GM12878 (cell line): ENCODE measurements around the gene WNT3A. TPM values are rescaled to one million over a fixed set of nuclear protein-coding genes. Genes with fewer than 3 reads are reported as not detected.

Experiments used
- BCL11A ChIP-seq: IDR thresholded peaks from 2 replicates; pipeline ENCODE4 v1.6.1; 2011; ENCODE audit warnings: low read depth, low read length
- CHD2 ChIP-seq: IDR thresholded peaks from 2 replicates; pipeline ENCODE4 v1.6.1; 2011; ENCODE audit warnings: low read depth, low read length, improper control_type of control experiment, borderline replicate concordance
- EGR1 ChIP-seq, 2 experiments: IDR thresholded peaks; 1 replicate in 1 of 2; 2 replicates in 1 of 2; pipeline ENCODE4 v1.6.1; 2011 to 2012; ENCODE audit warnings: low read depth in 2 of 2, low read length in 2 of 2, borderline replicate concordance in 1 of 2, mild to moderate bottlenecking in 1 of 2, moderate library complexity in 1 of 2
- GABPA ChIP-seq: IDR thresholded peaks from 2 replicates; pipeline ENCODE4 v1.6.1; 2014; ENCODE audit warnings: antibody characterized with exemption, low read depth, mild to moderate bottlenecking, inconsistent platforms
- HDGF ChIP-seq: fragments of 450-650 bp; IDR thresholded peaks from 2 replicates; pipeline ENCODE4 v1.6.1; 2016; ENCODE audit warnings: antibody characterized with exemption
- MTA2 ChIP-seq: fragments of 450-650 bp; IDR thresholded peaks from 2 replicates; pipeline ENCODE4 v1.6.1; 2016; ENCODE audit warnings: low read depth, mild to moderate bottlenecking, moderate library complexity
- MYB ChIP-seq: fragments of 150-350 bp; IDR thresholded peaks from 2 replicates; pipeline ENCODE4 v1.6.1; 2014; ENCODE audit warnings: mild to moderate bottlenecking, low read depth, low read length, borderline replicate concordance
- POLR2A ChIP-seq: IDR thresholded peaks from 2 replicates; pipeline ENCODE4 v1.6.1; 2011; ENCODE audit warnings: low read depth, mild to moderate bottlenecking, low read length
- POU2F2 ChIP-seq: IDR thresholded peaks from 3 replicates; pipeline ENCODE4 v1.6.1; 2011; ENCODE audit warnings: low read depth, mild to moderate bottlenecking, low read length, borderline replicate concordance
- RUNX3 ChIP-seq: IDR thresholded peaks from 2 replicates; pipeline ENCODE4 v1.6.1; 2012; ENCODE audit warnings: low read length, inconsistent platforms
- SMAD5 ChIP-seq: IDR thresholded peaks from 2 replicates; pipeline ENCODE4 v1.6.1; 2016; ENCODE audit warnings: antibody characterized with exemption, low read depth
- SREBF1 ChIP-seq: IDR thresholded peaks from 2 replicates; pipeline ENCODE4 v1.6.1; 2012; ENCODE audit warnings: mild to moderate bottlenecking, low read length
- YY1 ChIP-seq: IDR thresholded peaks from 2 replicates; pipeline ENCODE4 v1.6.1; 2011; ENCODE audit warnings: low read depth, mild to moderate bottlenecking, low read length
- ZNF274 ChIP-seq: IDR thresholded peaks from one replicate; pipeline ENCODE4 v1.8.0; 2011; ENCODE audit not compliant: insufficient read length, insufficient read depth
- ZNF384 ChIP-seq: IDR thresholded peaks from 2 replicates; pipeline ENCODE4 v1.6.1; 2012; ENCODE audit warnings: low read depth, mild to moderate bottlenecking, low read length, improper control_type of control experiment, borderline replicate concordance
- ZZZ3 ChIP-seq: IDR thresholded peaks from 2 replicates; pipeline ENCODE4 v1.6.1; 2011; ENCODE audit warnings: low read depth; ENCODE audit not compliant: control insufficient read depth, insufficient read length
- polyA plus RNA-seq, 11 experiments: library from polyadenylated mRNA; depleted of rRNA in 4 of 11; unstranded in 6 of 11; stranded (reverse) in 5 of 11; fragments of >200 nt; fragmentation: Nextera tagmentation in 4 of 11; fragmentation: Illumina TruSeq in 1 of 11; extraction: Ambion mirVana in 4 of 11; extraction: Trizol in 1 of 11; gene quantifications; 1 replicate in 1 of 11; 2 replicates in 10 of 11; pipeline versions ENCODE4 v1.2.1 to v1.2.3, GENCODE V29; 2011 to 2016; ENCODE audit warnings: inconsistent platforms in 2 of 11, missing spikeins in 2 of 11, low read depth in 1 of 11
- total RNA-seq, 4 experiments: library from RNA; depleted of rRNA in 3 of 4; stranded (reverse); fragments of >200 nt in 3 of 4; fragmentation: Illumina TruSeq in 1 of 4; extraction: Trizol in 1 of 4; gene quantifications; 2 replicates each; pipeline versions ENCODE4 v1.2.1 to v1.2.3, GENCODE V29; 2013 to 2021
- TF ChIP-seq, protein P1 (sequence below): IDR thresholded peaks from 2 replicates; pipeline ENCODE4 v1.6.1; 2012; ENCODE audit warnings: mild to moderate bottlenecking, low read depth, low read length
- TF ChIP-seq, protein P2 (sequence below): IDR thresholded peaks from 2 replicates; pipeline ENCODE4 v1.6.1; 2012; ENCODE audit warnings: low read depth, low read length, improper control_type of control experiment
- TF ChIP-seq, protein P3 (sequence below): fragments of 450-650 bp; IDR thresholded peaks from 2 replicates; pipeline ENCODE4 v1.6.1; 2017; ENCODE audit warnings: mild to moderate bottlenecking, moderate library complexity
- TF ChIP-seq, protein P4 (sequence below): fragments of 450-650 bp; IDR thresholded peaks from 2 replicates; pipeline ENCODE4 v1.6.1; 2017; ENCODE audit warnings: low read depth, mild to moderate bottlenecking, moderate library complexity

WNT3A gene
- total and polyA plus RNA-seq, 10 of the 15 experiments (the other 5 are each of a cell fraction or from before 2014, with no cell fraction given), result 0.16 TPM; not detected in 9

DNA sequence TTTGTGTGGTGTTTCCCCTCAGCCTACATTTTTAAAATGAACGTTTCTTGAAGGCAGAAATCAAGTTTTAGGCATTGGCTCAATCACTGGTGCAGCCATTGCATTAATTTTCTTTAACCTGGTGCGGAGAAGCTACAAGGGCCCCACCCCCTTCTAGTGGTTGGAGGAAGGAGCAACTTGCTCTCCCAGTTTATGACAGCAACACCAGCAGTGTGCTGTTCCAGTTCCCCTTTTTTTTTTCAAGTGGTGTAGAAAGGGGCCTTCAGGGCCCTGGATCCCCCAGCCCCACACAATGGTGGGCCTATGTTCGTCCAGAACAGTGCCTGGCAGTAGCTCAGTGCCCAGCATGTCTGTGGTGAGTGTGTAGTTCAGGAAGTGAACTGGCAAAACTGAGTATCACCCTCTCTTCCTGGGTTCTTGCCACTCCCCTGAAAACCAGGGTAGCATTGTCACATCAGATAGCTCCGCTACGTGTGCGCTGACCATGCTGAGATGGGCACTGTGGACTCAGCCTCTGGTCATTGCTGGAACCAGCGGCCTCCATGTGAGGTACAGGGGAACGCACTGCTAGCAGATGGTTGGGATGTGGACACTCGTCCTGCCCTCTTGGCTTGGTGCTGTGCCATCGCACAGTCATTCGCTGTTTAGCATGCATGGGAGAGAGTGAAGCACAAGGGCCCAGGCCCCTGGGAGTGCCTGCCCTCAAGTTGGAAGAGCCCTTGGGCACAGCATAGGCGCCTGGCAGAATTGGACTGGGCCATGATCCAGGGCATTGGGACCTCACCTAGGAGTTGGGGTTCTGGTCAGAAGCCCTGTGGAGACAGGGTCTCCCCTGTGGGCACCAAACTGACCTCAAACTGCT, 83.0 kb downstream of the WNT3A start (continued):
- TF ChIP-seq, protein P1, sequence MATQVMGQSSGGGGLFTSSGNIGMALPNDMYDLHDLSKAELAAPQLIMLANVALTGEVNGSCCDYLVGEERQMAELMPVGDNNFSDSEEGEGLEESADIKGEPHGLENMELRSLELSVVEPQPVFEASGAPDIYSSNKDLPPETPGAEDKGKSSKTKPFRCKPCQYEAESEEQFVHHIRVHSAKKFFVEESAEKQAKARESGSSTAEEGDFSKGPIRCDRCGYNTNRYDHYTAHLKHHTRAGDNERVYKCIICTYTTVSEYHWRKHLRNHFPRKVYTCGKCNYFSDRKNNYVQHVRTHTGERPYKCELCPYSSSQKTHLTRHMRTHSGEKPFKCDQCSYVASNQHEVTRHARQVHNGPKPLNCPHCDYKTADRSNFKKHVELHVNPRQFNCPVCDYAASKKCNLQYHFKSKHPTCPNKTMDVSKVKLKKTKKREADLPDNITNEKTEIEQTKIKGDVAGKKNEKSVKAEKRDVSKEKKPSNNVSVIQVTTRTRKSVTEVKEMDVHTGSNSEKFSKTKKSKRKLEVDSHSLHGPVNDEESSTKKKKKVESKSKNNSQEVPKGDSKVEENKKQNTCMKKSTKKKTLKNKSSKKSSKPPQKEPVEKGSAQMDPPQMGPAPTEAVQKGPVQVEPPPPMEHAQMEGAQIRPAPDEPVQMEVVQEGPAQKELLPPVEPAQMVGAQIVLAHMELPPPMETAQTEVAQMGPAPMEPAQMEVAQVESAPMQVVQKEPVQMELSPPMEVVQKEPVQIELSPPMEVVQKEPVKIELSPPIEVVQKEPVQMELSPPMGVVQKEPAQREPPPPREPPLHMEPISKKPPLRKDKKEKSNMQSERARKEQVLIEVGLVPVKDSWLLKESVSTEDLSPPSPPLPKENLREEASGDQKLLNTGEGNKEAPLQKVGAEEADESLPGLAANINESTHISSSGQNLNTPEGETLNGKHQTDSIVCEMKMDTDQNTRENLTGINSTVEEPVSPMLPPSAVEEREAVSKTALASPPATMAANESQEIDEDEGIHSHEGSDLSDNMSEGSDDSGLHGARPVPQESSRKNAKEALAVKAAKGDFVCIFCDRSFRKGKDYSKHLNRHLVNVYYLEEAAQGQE, result no peak
- TF ChIP-seq ZNF384 (peak; percentile 66; the same call in 1 of the 2 replicates), EGR1 (IDR thresholded peaks at IDR 0.05; ENCODE audit: borderline replicate concordance in 1 of 2, low read depth in 2 of 2, low read length in 2 of 2) (no peak), POU2F2 (no peak), POLR2A (peak; percentile 67), ZZZ3 (no peak), RUNX3 (0 out of 2 replicates have a peak, but pooled peaks have one; percentile 19), YY1 (no peak), MYB (no peak), CHD2 (0 out of 2 replicates have a peak, but pooled peaks have one; percentile 16), MTA2 (no peak), GABPA (no peak), HDGF (0 out of 2 replicates have a peak, but pooled peaks have one; percentile 33), ZNF274 (no peak), SREBF1 (no peak), BCL11A (no peak), SMAD5 (no peak)
- TF ChIP-seq, protein P2, sequence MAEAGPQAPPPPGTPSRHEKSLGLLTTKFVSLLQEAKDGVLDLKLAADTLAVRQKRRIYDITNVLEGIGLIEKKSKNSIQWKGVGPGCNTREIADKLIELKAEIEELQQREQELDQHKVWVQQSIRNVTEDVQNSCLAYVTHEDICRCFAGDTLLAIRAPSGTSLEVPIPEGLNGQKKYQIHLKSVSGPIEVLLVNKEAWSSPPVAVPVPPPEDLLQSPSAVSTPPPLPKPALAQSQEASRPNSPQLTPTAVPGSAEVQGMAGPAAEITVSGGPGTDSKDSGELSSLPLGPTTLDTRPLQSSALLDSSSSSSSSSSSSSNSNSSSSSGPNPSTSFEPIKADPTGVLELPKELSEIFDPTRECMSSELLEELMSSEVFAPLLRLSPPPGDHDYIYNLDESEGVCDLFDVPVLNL, result no peak
- TF ChIP-seq, protein P3, sequence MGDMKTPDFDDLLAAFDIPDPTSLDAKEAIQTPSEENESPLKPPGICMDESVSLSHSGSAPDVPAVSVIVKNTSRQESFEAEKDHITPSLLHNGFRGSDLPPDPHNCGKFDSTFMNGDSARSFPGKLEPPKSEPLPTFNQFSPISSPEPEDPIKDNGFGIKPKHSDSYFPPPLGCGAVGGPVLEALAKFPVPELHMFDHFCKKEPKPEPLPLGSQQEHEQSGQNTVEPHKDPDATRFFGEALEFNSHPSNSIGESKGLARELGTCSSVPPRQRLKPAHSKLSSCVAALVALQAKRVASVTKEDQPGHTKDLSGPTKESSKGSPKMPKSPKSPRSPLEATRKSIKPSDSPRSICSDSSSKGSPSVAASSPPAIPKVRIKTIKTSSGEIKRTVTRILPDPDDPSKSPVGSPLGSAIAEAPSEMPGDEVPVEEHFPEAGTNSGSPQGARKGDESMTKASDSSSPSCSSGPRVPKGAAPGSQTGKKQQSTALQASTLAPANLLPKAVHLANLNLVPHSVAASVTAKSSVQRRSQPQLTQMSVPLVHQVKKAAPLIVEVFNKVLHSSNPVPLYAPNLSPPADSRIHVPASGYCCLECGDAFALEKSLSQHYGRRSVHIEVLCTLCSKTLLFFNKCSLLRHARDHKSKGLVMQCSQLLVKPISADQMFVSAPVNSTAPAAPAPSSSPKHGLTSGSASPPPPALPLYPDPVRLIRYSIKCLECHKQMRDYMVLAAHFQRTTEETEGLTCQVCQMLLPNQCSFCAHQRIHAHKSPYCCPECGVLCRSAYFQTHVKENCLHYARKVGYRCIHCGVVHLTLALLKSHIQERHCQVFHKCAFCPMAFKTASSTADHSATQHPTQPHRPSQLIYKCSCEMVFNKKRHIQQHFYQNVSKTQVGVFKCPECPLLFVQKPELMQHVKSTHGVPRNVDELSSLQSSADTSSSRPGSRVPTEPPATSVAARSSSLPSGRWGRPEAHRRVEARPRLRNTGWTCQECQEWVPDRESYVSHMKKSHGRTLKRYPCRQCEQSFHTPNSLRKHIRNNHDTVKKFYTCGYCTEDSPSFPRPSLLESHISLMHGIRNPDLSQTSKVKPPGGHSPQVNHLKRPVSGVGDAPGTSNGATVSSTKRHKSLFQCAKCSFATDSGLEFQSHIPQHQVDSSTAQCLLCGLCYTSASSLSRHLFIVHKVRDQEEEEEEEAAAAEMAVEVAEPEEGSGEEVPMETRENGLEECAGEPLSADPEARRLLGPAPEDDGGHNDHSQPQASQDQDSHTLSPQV, result no peak
- TF ChIP-seq, protein P4, sequence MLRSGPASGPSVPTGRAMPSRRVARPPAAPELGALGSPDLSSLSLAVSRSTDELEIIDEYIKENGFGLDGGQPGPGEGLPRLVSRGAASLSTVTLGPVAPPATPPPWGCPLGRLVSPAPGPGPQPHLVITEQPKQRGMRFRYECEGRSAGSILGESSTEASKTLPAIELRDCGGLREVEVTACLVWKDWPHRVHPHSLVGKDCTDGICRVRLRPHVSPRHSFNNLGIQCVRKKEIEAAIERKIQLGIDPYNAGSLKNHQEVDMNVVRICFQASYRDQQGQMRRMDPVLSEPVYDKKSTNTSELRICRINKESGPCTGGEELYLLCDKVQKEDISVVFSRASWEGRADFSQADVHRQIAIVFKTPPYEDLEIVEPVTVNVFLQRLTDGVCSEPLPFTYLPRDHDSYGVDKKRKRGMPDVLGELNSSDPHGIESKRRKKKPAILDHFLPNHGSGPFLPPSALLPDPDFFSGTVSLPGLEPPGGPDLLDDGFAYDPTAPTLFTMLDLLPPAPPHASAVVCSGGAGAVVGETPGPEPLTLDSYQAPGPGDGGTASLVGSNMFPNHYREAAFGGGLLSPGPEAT, result no peak
